HG03575 (cell line): ENCODE data around the gene KIF22.

Experiments used
- ATAC-seq: cut with Tn5 transposase; IDR thresholded peaks from one replicate; pipeline ENCODE4 v1.9.1; 2021; ENCODE audit not compliant: unreplicated experiment, insufficient number of reproducible peaks, low FRiP score; ENCODE audit errors: extremely low read depth

The KIF22 gene

GRCh38 chr16:29852654-29853053, 62.1 kb downstream of the KIF22 start:
- no peak for ATAC-seq

GRCh38 chr16:29854520-29855100, 64.1 kb downstream of the KIF22 start:
- ATAC-seq: no peak
